IPS DF 6.9 (cell line): ENCODE results near the gene GASK1A.
"Not testable (repeated sequence)": the region's sequence is repeated elsewhere in the genome, so short reads cannot be mapped to it uniquely, and the experiment has no call there.

Source experiments
- DNase-seq: peaks from one replicate; pipeline ENCODE4 v3.0.0-alpha.2; 2013; ENCODE audit warnings: low read depth, low spot score
- H3K27ac ChIP-seq: one replicate; pipeline ENCODE4 v1.5.1; 2013; ENCODE audit warnings: low read length, control low read depth
- H3K27me3 ChIP-seq: 2 replicates; pipeline ENCODE4 v1.6.1; 2013; ENCODE audit warnings: mild to moderate bottlenecking, low read length; ENCODE audit not compliant: control insufficient read depth, insufficient read depth
- H3K36me3 ChIP-seq: 2 replicates; pipeline ENCODE4 v1.6.1; 2013; ENCODE audit warnings: low read length; ENCODE audit not compliant: control insufficient read depth, insufficient read depth
- H3K4me1 ChIP-seq: 2 replicates; pipeline ENCODE4 v1.6.1; 2013; ENCODE audit warnings: low read length; ENCODE audit not compliant: control insufficient read depth, insufficient read depth
- H3K4me3 ChIP-seq: 2 replicates; pipeline ENCODE4 v1.5.1; 2013; ENCODE audit warnings: mild to moderate bottlenecking, low read length
- H3K9me3 ChIP-seq: 2 replicates; pipeline ENCODE4 v1.6.1; 2013; ENCODE audit warnings: low read length, inconsistent platforms; ENCODE audit not compliant: control insufficient read depth, insufficient read depth
- WGBS: extraction: QIAGEN DNeasy Blood & Tissue Kit; methylation state at CpG from one replicate; pipeline ENCODE4 v1.1.7; 2013; ENCODE audit warnings: mixed read lengths, missing lambda C conversion rate; ENCODE audit not compliant: insufficient read length, insufficient coverage; 5-methylcytosine and 5-hydroxymethylcytosine counted together

Gene GASK1A

GRCh38 chr3:42960786-42961185, 18.3 kb upstream of the GASK1A start:
- WGBS: no CpG with 5 or more reads among the region's 1 CpG
- no peak overlapping the region for H3K27ac ChIP-seq

GRCh38 chr3:42961633-42962032, 17.5 kb upstream of the GASK1A start:
- Histone ChIP-seq H3K27ac (no peak overlapping the region), H3K36me3 (no peaks in the 10 kb centered on the region), H3K4me1 (no peaks in the 10 kb centered on the region), H3K27me3 (no peaks in the 10 kb centered on the region; the same call in 1 of the 2 replicates), H3K9me3 (no peaks in the 10 kb centered on the region), H3K4me3 (no peak overlapping the region)
- no peak for DNase-seq
- WGBS: no CpG with 5 or more reads among the region's 4 CpGs

More at GRCh38 chr3:42960786-42961185, 18.3 kb upstream of the GASK1A start:
- Histone ChIP-seq H3K27me3 (no peaks in the 10 kb centered on the region; the same call in 1 of the 2 replicates), H3K4me3 (no peak overlapping the region), H3K4me1 (no peaks in the 10 kb centered on the region), H3K36me3 (no peaks in the 10 kb centered on the region), H3K9me3 (no peaks in the 10 kb centered on the region)
- DNase-seq: no peak

- Histone ChIP-seq H3K27me3 (no peaks in the 10 kb centered on the region; the same call in 1 of the 2 replicates), H3K4me3 (no peak overlapping the region), H3K4me1 (no peaks in the 10 kb centered on the region), H3K36me3 (no peaks in the 10 kb centered on the region), H3K9me3 (no peaks in the 10 kb centered on the region), H3K27ac (no peak overlapping the region)
- no CpG with 5 or more reads among the region's 2 CpGs for WGBS
- DNase-seq: no peak
Observed at GRCh38 chr3:42963269-42963668, 15.8 kb upstream of the GASK1A start.

GRCh38 chr3:42964266-42964665, 14.8 kb upstream of the GASK1A start:
- no CpG with 5 or more reads among the region's 4 CpGs for WGBS
- H3K4me1 ChIP-seq: no peaks in the 10 kb centered on the region
- no peak for DNase-seq
- H3K4me3 ChIP-seq: no peak overlapping the region
- no peaks in the 10 kb centered on the region; the same call in 1 of the 2 replicates for H3K27me3 ChIP-seq
- H3K36me3 ChIP-seq: no peaks in the 10 kb centered on the region
- no peak overlapping the region for H3K27ac ChIP-seq
- H3K9me3 ChIP-seq: no peaks in the 10 kb centered on the region

GRCh38 chr3:42970557-42970956, 8.6 kb upstream of the GASK1A start:
- DNase-seq: no peak
- no peaks in the 10 kb centered on the region for H3K36me3 ChIP-seq
- H3K4me3 ChIP-seq: no peak overlapping the region
- no peak overlapping the region for H3K27ac ChIP-seq
- no peaks in the 10 kb centered on the region for H3K27me3 ChIP-seq
- no peaks in the 10 kb centered on the region for H3K4me1 ChIP-seq
- H3K9me3 ChIP-seq: peaks cover 3% of the 10 kb centered on the region; the same call in 1 of the 2 replicates

GRCh38 chr3:42970976-42971772, 7.9 kb upstream of the GASK1A start:
- Histone ChIP-seq H3K4me3 (no peak overlapping the region), H3K27ac (no peak overlapping the region), H3K4me1 (no peaks in the 10 kb centered on the region), H3K36me3 (no peaks in the 10 kb centered on the region), H3K9me3 (peaks cover 3% of the 10 kb centered on the region; the same call in 1 of the 2 replicates), H3K27me3 (no peaks in the 10 kb centered on the region)
- WGBS: no CpG with 5 or more reads among the region's 3 CpGs
- DNase-seq: no peak

GRCh38 chr3:42974906-42975305, 4.2 kb upstream of the GASK1A start:
- H3K36me3 ChIP-seq, H3K4me1 ChIP-seq, H3K27ac ChIP-seq, DNase-seq, H3K4me3 ChIP-seq, H3K27me3 ChIP-seq, H3K9me3 ChIP-seq: not testable (repeated sequence)
- WGBS: no CpG with 5 or more reads among the region's 3 CpGs

- Histone ChIP-seq H3K4me1 (peaks cover 4% of the 10 kb centered on the region; the same call in 1 of the 2 replicates), H3K9me3 (peaks cover 3% of the 10 kb centered on the region; the same call in 1 of the 2 replicates), H3K27me3 (no peaks in the 10 kb centered on the region; the same call in 1 of the 2 replicates), H3K4me3 (no peak overlapping the region), H3K27ac (no peak overlapping the region), H3K36me3 (no peaks in the 10 kb centered on the region)
- WGBS: no CpG with 5 or more reads among the region's 2 CpGs
- no peak for DNase-seq
Observed at GRCh38 chr3:42975456-42975855, 3.7 kb upstream of the GASK1A start.

- no peak for DNase-seq
- Histone ChIP-seq H3K27ac (no peak overlapping the region), H3K4me3 (no peak overlapping the region), H3K9me3 (peaks cover 3% of the 10 kb centered on the region; the same call in 1 of the 2 replicates), H3K27me3 (no peaks in the 10 kb centered on the region; the same call in 1 of the 2 replicates), H3K36me3 (no peaks in the 10 kb centered on the region), H3K4me1 (peaks cover 9% of the 10 kb centered on the region)
- WGBS: no CpG with 5 or more reads among the region's 5 CpGs
Observed at GRCh38 chr3:42975955-42976354, 3.2 kb upstream of the GASK1A start.

GRCh38 chr3:42980209-42980608, 1.1 kb downstream of the GASK1A start:
- Histone ChIP-seq H3K27ac (no peak overlapping the region), H3K36me3 (no peaks in the 10 kb centered on the region), H3K4me1 (peaks cover 15% of the 10 kb centered on the region), H3K27me3 (no peaks in the 10 kb centered on the region; the same call in 1 of the 2 replicates), H3K4me3 (no peak overlapping the region; the same call in 1 of the 2 replicates), H3K9me3 (no peaks in the 10 kb centered on the region)
- no CpG with 5 or more reads among the region's 12 CpGs for WGBS
- no peak for DNase-seq

- DNase-seq: no peak
- H3K4me3 ChIP-seq: no peak overlapping the region
- peaks cover 15% of the 10 kb centered on the region for H3K4me1 ChIP-seq
- no peak overlapping the region for H3K27ac ChIP-seq
- H3K27me3 ChIP-seq: no peaks in the 10 kb centered on the region; the same call in 1 of the 2 replicates
- H3K9me3 ChIP-seq: no peaks in the 10 kb centered on the region
- H3K36me3 ChIP-seq: no peaks in the 10 kb centered on the region
- no CpG with 5 or more reads among the region's 6 CpGs for WGBS
Observed at GRCh38 chr3:42980909-42981308, 1.8 kb downstream of the GASK1A start.
